A673 (cell line): Measurements from ENCODE around the gene WFDC6.

Source experiments
- CTCF ChIP-seq: fragments of 300-800, 200-600 bp; sonication (generic); conservative IDR thresholded peaks from 2 replicates; pipeline ENCODE4 v1.5.1; 2017; ENCODE audit warnings: low read depth, mild to moderate bottlenecking, antibody characterized with exemption, low read length, moderate library complexity, mixed read lengths
- EZH2 ChIP-seq: fragments of 200-600 bp; sonication (generic); IDR thresholded peaks from 2 replicates; pipeline ENCODE4 v1.6.1; 2017; ENCODE audit warnings: borderline replicate concordance, low read depth, mild to moderate bottlenecking, mixed read lengths, antibody characterized with exemption, low read length; ENCODE audit not compliant: poor library complexity, severe bottlenecking

GRCh38 chr20:45485388-45485787 is 53.9 kb downstream of the WFDC6 start:
- TF ChIP-seq CTCF, result no peak
- TF ChIP-seq EZH2, result no peak
